GM21619 (cell line): Measurements from ENCODE around the gene CDK18.
"Not testable (repeated sequence)": the region's sequence is repeated elsewhere in the genome, so short reads cannot be mapped to it uniquely, and the experiment has no call there.

Experiments used
- ATAC-seq: cut with Tn5 transposase; IDR thresholded peaks from one replicate; pipeline ENCODE4 v1.9.1; 2021; ENCODE audit not compliant: unreplicated experiment

CDK18 gene

DNA sequence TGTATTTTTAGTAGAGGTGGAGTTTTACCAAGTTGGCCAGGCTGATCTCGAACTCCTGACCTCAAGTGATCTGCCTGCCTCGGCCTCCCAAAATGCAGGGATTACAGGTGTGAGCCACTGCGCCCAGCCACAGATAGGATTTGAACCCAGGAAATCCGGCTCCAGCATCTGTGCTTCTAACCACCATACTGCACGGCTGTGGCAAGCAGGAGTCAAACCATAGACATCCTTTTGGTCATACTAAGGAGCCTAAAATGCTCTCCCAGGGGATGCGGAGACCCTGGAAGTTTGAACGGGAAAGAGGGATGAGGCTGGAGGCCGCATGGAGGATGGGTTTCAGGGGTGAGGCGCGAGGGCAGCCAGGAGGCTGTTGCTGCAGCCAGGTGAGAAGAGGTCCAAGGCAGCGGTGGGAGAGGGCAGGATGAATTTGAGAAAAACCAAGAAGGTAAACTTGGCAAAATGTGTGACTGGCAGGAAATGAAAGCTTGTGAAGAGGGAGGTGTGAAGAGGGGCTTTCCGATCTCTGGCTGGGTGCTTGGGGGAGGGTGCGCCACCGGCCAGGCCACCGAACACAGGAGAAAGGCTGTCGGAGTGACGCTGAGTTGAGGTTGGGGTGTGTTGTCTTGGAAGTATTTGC is 24.0 kb upstream of the CDK18 start:
- no peak for ATAC-seq

DNA sequence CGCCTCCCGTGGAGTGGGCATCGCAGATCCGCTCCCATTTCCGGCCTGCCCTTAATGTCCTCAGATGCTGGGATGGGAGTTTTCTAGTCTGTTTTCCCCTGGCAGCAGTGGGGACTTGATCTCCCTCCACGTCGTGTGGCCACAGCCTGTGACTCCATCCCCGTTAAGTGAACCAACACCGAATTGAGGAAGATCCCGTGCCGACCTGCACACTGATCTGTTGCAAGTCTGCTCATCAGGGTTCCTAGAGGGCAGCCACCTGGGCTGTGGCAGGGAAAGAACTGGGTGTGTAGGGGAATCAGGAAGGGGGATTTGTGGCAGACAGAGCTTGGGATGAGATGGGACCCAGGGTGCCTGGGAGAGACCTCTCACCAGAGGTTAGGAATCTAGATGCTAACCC is 23.3 kb upstream of the CDK18 start:
- ATAC-seq, result no peak

DNA sequence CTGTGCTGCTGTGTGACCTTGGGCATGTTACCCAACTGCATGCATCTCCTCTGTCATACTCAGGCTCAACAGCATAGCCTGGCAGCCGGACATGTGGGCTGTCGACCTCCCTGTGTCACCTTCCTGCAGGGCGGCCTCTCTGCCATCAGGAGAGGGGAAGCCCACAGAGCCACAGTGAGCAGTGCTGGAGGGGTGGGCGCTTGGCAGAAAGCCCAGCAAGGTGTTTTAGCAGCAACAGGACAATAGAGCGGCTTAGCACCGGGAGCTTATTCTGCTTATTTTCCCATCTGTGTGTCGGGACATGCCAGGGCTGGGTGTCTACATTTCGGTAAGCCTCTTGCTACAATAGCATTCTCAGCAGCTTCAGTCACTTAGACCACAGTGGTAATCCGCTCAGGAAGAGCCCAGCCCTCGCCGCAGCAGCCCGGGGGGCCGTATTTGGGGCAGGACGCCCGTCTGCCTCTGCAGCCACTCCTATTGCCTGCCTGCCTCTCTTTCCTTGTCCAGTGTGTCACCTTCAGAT is 22.8 kb upstream of the CDK18 start:
- no peak for ATAC-seq

DNA sequence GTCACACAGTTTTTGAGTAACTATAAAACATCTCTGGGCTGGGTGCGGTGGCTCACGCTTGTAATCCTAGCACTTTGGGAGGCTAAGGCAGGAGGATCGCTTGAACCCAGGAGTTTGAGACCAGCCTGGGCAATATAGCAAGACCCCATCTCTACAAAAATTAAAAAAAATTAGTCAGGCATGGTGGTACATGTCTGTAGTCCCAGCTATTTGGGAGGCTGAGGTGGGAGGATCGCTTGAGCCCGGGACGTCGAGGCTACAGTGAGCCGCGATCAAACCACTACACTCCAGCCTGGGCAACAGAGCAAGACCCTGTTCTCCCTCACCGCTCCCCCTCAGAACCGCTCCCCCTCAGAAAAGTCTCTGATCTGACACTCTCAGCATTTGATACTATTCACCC is 21.9 kb upstream of the CDK18 start:
- not testable (repeated sequence) for ATAC-seq

DNA sequence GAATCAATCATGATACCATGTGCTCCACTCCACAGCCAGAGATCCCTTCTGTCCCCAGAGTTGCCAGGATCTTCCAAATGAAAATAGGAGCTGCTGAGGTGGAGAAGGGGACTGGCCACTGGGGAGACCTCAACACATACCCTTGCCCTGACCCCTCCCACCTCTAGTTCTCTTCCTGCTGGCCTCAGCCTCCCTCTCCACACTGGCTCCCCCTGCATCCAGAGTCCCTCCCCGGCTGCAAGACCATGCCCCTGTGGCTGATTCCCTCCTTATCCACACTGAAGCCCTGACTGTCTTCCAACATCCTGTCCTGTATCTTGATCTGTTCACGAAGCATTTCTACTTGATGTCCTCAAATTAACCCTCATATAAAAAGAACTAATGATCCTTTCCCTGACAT is 21.1 kb upstream of the CDK18 start:
- ATAC-seq, result no peak

DNA sequence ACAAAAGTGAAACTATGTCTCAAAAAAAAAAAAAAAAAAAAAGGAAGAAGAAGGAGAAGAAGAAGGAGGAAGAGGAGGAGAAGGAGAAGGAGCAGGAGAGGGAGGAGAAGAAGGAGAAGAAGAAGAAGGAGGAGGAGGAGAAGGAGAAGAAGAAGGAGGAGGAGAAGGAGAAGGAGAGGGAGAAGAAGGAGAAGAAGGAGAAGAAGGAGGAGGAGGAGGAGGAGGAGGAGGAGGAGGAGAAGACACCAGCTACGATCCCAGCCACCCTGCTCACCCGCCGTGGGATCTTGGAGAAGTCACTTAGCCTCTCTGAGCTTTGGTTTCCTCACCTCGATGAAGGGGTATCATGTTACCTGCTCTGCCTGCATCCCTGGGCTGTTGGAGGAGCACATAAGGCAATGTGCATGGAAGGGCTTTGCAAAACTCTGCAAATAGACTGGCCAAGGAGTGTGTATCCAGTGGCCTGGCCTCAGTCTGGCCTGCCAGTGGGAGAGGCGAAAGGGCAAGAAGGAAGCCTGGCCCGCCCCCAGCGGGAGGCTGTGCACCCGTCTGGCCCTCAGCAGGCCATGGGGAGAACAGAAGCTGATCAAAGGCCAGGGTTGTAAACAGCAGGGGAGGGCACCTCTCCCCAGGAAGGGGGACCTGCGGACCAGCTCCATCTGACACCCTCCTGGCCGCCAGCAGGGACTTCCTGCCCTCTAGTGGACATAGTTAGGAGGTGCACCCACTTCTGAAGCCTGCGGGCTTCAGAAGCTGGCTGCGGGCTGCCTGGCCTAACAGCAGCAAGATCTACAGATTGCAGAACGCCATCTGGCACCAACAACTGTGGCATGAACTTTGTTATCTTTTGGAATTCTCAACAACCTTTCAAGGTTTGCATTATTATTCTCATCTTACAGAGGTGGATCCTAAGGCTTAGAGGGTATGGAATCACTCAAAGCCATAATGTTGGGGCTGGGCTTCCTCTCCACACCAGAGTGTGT is 19.2 kb upstream of the CDK18 start:
- peak; percentile 64 for ATAC-seq

DNA sequence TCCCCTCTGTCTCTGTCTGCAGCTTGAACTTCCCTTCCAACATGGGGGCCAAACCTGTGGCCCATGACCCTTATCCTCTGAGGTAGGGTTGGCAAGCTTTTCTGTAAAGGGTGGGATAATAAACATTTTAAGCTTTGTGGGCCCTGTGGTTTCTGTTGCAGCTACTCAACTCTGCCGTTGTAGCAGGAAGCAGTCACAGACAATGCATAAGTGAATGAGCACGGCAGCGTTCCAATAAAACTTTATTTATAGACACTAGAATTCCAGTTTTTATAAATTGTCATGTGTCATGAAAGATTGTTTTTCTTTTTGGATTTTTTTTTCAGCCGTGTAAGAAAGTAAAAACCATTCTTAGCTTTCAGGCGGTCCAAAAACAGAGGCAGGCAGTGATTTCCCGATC is 18.2 kb upstream of the CDK18 start:
- no peak for ATAC-seq

DNA sequence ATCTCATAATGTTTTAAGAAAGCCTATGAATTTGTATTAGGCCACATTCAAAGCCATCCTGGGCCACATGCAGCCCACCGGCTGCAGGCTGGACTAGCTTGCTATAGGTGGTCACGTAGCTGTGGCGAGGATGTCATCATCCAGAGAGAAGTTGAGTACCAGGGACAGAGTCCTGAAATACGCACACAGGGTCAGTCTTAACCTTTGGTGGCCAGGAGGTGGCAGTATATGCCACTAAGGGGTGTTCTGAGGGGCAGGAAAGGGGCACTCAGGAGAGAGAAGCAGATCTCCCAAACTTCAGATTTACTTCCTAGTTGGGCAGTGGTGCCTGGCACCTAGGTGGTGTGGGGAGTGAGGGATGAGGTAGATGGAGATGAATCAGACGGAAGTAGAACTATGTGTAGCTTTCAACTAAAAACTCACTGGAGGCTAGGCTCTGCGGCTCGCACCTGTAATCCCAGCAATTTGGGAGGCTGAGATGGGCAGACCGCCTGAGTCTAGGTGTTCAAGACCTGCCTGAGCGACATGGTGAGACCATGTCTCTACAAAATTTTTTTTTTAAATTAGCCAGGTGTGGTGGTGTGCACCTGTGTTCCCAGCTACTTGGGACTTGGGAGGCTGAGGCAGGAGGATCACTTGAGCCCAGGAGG is 16.3 kb upstream of the CDK18 start:
- ATAC-seq, result no peak

DNA sequence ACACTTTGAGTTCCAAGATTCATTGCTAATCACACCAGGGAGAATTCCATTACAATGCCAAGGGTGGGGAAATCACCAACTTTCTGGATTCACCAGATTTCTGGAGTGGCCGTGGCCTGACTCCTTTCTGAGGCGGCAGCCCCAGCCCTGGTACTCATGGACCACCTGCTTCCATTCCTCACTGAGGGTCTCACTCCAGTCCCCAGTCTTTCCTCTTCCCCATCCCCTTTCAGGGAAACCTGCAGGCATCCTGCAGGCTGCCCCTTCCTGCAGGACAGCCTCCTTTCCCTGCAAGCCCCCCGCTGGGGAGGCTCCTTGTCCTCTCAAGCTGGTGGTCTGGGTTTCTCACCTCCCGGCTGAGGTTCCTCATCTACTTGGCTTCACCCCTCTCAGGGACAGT is 12.7 kb upstream of the CDK18 start:
- ATAC-seq, result no peak

DNA sequence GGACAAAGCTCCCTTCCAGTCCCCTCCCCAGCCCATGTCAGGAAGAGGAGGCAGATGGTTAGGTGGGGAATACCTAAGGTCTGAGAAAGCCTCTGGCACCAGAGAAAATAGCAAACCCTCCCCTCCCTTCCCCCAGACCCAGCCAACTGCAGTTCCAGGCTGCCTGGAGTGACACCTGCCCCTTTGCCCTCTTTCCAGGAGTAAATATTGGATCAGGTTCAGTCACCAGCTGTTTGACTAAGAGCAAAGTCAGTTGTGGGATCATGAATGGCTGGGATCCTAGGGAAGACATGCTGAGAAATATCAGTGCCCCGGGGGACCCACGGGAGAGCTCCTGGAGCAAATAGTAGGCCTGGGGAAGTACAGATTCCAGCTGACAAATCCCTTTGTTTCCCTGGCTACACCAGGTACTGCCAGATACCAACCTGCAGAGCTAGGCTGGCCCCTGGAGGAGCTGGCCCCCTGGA is 12.2 kb upstream of the CDK18 start:
- ATAC-seq, result no peak

DNA sequence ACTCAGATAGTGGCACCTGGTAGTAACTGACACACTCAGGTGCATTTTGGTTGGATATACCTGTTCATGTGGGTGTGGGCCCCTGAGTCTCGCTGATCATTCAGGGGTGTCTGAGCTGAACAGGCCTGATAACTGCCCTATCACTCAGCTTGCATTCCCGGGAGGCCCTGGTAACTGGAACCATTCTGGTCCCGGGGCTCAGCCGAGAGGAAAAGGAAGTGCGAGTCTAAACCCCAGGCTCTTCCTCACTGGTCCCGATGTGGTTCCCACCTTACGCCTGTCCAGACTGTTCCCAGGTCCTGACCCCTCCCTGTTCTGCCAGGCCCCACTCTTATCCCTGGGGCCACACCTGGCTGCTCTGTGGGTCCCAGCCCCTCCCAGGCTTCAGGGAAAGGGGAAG is 11.7 kb upstream of the CDK18 start:
- no peak for ATAC-seq

DNA sequence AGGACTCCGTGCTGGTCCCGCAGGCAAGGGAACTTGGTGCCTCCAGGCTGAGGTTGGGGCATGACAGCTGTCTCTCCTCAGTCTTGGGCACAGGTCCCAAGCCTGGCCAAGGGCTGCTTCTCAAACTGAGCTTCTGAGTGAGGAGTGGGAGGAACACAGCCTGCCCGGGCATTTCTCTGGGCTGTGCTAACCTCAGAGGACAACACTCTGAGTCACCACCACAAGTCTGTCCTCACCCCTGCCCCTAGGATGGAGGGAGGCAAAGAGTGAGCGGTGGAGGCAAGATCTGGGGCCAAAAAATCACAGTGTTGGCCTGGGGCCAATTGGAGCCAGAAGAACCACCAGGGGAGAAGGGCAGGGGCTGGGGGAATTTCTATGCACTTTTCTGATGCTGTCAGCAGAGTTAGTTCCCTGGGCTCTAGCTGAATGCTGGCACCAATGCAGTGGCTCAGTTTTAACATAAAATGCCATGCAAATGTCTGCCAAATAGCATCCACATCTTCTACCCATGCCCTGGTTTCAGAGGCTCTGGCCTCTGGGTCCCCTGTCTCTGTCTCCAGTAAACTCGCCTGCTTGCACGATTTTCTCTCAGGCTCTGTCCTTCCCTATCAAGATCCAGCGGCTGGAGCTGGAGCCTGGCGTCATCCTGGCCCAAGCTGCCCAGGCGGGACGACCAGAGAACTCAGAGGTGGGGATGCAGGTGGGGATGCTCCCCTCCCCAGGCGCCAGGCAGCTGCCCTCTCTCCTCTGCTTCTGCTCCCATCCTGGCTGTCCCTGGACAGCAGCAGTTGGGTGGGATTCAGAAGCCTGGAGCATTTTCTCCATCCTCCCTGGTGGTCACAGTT is 11.0 kb upstream of the CDK18 start:
- no peak for ATAC-seq

DNA sequence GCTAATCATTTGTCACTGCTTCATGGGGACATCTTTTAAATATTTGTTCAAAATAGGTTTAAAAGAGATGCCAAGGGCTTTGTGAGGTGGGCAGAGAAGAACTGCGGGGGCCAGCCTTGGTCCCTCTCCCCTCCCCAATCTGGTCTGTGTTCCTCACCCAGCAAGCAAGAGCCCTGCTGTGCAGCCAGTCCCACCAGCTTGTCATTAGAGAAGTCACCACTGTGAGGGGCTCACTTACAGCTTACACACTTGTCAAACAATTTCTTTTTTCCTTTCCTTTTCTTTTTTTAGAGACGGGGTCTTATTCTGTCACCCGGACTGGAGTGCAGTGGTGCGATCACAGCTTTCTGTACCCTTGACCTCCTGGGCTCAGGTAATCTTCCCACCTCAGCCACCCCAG is 10.4 kb upstream of the CDK18 start:
- ATAC-seq, result no peak

DNA sequence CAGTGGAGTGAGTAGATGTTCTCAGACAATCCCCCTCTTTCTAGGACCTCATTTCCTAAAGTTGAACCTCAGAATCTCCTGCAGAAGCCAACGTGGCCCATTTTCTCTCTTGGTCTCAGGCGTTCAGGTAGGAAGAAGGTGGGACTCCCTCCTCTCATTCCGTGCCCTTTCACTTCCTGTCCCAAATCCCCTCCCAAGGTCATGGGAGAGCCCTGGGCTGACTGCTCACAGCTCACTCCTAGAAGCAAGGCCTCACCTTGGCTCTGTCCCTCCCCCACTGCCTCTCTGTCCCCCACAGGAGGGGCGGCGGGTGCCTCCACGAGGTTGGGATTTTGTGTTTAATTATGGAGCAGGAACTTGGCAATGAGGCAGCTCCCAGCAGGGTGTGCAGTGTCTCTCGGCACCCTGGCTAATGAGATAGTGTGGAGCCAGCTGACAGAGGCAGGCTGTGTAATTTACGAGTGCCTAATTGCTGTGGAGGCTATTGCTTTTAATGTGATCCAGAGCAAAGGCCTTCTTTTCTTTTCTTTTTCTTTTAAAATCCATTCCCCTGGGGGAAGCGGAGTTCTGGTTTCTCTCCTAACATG is 9.1 kb upstream of the CDK18 start:
- no peak for ATAC-seq

DNA sequence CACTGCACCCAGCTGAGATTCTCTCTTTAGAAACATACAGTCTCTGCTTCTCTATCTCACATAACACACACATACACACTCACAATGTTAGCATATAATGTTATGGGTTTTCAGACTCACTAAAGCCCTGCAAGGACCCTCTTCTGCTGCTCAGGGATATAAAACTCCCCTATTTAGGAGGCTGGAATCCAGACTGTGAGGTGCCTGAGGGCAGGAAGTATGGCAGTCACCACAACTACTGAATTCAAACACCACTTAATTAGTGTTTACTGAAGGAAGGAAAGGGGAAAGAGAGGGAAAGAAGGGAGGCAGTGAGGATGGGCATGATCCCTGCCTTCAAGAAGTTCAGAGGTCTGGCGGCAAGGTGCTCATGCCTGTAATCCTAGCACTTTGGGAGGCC is 7.8 kb upstream of the CDK18 start:
- no peak for ATAC-seq

DNA sequence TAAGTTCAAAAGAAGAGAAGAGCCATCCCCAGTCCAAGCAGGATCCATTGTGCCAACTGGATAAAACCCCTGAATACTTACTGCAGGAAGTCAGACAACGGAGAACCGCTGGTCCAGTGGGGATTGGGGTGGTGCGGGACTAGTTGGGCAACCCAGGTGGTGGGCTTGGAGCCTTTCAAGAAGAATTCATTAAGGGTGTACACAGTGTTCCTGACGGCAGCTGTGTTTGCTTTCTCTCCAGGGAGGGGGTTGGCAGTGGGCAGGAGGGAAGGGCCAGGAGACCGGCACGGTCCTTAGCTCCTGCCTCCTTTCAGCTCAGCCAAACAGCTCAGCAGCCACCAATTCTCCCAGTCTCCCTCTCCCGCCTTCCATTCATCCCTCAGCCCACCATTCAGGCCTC is 7.1 kb upstream of the CDK18 start:
- ATAC-seq, result no peak

DNA sequence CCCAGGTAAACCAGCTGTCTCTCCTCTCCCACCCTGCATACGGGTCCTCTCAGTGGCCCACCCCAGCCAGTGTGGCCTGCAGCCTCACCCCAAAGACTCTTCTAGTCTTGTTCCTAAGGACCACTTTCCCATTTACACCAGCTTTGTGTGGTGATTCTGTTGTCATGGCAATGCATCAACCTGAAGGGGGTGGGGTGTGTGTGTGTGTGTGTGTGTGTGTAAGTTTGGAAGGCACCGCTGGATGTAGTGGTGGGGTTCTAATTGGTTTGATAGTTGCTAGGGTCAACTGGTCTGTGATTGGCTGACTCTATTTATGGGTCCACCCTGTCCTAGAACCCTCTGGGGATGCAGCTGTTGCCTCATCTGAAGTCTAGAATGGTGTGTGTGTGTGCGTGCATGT is 4.7 kb upstream of the CDK18 start:
- no peak for ATAC-seq

DNA sequence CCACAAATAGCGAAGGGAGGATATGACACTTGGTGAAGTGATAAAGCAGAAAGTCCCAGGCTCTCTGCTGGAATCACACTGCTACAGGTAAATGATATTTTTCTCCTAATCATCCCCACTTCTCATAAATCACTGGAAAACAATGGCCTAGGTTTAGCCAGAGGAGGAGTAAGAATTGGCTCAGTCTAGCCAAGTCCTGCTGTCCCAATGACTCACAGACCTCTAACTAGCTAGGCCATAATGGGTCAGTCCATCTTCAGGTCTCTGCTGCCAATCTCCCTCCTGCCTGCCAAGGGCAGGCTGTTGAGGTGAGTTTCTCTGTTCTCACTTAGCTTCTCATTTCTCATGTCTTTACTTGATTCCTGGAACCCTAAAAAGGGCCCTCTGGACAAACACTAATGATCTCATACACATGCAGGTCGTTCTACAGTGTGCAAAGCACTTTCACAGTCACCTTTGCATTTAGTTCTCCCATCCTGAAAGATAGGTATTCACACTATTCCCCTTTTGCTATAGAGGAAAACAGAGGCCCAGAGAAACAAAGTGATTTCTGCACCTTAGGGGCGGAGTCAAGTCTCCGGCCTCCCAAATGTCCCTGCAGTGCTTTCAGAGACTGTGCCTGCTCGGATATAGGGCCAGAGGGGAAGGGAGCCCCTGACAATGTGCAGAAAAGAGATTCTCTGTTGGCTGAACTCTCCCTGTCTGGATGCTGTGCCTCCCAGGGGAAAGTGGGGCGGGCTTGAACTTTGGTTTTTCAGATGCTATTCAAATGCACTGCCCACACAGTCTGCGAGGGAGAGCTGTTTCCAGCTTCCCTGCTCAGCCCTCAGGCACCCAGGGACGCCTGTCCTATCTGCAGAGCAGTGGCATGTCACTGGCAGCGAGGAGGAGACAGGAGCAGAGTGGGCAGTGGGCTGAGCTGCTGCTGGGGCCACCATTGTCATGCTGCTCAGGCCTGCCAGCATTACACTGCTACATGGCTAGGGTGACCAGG is 3.9 kb upstream of the CDK18 start:
- ATAC-seq, result no peak
